SKM-1 treated with dmso at 0.1 percent for 144 hours (cell line): ENCODE results near the gene KIF26B.

ENCODE experiments used
- DNase-seq: peaks from one replicate; lab custom pipeline; 2025; ENCODE audit not compliant: unreplicated experiment; lab: John Stamatoyannopoulos, UW

Gene KIF26B

GRCh38 chr1:245448975-245449431 is 294.2 kb downstream of the KIF26B start:
- no peak for DNase-seq

GRCh38 chr1:245453541-245453940 is 298.8 kb downstream of the KIF26B start:
- DNase-seq = no peak

DNA sequence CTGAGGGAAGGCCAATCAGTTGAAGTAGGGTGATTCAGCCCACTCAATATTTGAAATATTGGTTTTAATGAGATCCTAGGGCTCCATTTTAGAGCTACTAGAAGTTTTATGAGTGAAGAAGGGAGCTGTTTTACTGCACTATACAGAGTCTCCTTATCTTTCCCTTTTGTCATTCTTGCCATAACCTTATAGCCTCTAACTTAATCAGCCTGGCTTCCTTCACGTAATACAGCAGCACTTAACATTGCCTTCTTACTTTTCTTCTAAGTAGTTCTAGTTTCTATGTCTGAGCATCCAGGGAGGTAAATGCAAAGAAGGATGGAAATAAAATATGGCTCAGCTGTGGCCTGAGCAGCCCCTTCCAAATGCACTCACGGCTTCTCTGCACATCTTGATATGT is 299.3 kb downstream of the KIF26B start:
- no peak for DNase-seq

- no peak for DNase-seq
Observed at GRCh38 chr1:245457562-245457961, 302.8 kb downstream of the KIF26B start.

GRCh38 chr1:245458234-245458633 is 303.4 kb downstream of the KIF26B start:
- no peak for DNase-seq

DNA sequence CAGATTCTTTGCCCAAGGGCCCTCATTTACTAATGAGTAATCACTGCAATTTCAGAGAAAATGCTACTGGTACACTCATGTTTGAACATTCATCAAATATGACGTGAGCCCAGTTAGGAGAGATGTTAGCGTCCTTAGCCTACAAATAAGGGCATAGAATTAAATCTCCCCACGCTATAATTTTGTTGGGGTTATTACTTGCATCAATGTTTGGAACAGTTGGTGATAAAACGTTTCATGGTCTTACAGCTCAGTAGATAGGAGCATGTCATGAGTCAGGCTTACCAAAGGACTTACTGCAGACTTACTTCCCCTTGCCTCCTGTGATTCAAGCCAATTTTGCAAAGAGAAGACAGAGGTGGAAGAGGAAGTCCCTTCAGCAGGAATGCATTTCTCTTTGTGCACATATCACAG is 304.0 kb downstream of the KIF26B start:
- peak; percentile 100 for DNase-seq

- no peak for DNase-seq
Observed at GRCh38 chr1:245459621-245460020, 304.8 kb downstream of the KIF26B start.

DNA sequence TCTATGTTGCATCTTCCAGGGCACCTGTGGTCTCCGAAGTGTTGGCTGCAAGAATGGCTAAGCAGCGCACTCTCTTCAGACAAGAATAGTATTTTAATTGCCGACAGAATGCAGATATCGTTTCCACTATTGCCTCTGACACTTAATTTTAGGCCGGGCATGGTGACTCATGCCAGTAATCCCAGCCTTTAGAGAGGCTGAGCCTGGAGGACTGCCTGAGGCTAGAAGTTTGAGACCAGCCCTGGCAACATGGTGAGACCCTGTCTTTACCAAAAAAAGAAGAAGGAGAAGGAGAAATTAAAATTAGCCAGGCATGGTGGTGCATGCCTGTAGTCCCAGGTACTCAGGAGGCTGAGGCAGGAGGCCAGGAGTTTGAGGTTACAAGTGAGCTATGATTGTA is 306.9 kb downstream of the KIF26B start:
- no peak for DNase-seq

- no peak for DNase-seq
Observed at GRCh38 chr1:245462161-245462560, 307.4 kb downstream of the KIF26B start.

DNA sequence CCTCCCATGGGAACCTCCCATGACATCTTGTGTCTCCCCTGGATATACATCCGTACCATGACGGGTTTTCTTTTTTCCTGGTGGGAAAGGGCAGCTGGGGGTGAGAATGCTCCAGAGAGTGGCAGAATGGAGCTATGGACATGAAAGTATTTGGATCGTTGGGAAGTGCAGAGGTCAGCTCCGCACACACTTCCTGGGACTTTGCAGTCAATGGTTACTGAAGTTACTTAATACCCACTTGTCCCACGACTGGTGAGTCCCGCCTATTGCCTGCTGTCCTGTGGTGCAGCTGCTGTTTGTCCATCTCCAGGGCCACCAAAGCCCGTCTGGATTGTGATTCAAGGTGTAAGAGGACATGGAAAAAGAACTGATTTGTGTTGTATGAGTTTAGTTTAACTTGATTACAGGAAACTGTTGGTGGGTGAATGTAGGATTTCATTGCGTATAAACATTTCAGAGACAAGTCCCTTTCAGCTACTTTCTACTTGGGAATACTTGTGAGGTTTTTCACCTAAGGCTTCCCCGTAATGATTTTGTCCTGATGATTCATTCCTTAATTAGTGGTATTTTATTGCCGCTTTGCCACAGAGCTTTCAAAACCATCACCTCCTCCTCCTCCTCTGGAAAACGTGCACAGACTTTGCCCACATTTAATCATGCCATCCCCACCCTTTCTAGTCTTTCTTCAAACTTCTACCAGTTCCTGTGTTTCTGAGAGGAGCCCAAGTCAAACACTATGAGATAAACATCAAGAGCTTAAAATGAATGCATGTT is 308.8 kb downstream of the KIF26B start:
- DNase-seq = no peak

- DNase-seq = no peak
Observed at GRCh38 chr1:245464290-245464689, 309.5 kb downstream of the KIF26B start.

DNA sequence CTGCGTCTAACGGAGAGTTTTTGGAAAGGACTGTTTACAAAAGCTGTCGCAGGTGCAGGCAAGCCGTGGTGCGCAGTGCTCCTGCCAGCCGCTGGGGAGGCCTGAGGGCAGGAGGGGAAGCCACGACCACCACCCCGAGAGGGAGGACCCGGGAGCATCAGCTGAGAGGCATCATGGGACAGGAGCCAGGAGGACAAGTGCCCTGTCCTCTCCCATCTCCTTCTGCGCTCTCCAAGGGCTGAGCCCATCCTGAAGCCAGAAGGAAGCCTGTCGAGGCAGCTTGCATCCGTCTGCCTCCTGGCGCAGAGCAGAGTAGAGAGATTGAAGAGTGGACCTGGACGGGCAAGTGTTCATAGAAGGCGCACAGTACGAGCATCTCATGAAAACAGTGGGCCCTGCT is 310.9 kb downstream of the KIF26B start:
- no peak for DNase-seq

- no peak for DNase-seq
Observed at GRCh38 chr1:245466261-245466660, 311.5 kb downstream of the KIF26B start.

DNA sequence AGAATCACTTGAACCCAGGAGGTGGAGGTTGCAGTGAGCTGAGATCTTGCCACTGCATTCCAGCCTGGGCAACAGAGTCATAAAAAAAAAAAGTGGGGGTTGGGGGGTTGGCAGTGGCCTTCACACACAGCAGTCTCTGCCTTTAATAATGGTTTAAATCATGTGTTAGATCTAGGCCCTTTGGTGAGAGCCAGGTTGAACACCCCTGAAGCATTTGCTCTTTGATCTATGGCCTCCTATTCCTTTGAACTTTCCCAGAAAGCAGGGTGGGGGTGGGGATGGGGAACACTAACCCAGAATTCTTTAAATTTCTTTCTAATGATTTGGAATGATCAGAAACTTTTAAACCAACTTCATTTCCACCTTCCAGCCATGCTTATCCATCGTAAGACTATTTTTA is 313.0 kb downstream of the KIF26B start:
- DNase-seq = no peak

GRCh38 chr1:245469006-245469405 is 314.2 kb downstream of the KIF26B start:
- DNase-seq = no peak

- no peak for DNase-seq
Observed at GRCh38 chr1:245469734-245470133, 314.9 kb downstream of the KIF26B start.

DNA sequence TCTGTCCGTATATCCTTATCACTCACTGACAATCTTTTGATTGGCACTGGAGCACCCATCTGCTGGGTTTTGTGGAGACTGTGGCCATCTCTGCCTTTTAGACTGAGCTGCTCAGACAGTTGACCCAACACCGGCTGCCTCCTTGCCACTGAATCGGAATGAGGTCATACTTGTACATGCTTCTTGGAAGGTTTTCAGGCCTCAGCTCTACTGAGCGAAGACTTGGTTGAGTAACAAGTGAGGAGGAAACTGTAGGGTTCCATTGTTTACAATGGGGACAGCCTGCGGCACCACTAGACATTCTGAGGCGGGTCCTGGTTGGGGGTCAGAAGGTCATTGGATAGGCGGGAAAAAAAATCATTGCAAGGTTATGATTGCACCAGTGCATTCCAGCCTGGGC is 320.3 kb downstream of the KIF26B start:
- DNase-seq = no peak

DNA sequence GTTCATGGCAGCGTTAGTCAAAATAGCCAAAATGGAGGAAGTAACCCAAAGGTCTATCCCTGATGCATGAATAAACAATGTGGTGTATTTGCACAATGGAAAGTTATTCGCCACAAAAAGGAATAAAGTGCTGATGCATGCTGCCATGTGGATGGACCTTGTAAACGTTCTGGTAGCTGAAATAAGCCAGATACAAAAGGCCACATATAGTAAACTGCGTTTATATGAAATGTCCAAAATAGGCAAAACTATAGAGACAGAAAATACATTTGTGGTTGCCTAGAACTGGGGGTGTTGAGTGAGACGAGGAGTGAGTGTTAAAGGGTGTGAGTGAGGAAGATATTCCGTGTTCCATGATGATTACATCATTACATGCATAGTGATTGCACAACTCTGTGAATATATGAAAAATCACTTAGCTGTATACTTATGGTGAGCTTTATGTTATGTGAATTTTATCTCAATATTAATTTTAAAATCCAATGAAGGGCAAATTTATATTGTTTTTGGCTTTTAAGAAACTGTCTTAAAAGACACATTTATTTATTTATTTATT is 321.3 kb downstream of the KIF26B start:
- DNase-seq = no peak

DNA sequence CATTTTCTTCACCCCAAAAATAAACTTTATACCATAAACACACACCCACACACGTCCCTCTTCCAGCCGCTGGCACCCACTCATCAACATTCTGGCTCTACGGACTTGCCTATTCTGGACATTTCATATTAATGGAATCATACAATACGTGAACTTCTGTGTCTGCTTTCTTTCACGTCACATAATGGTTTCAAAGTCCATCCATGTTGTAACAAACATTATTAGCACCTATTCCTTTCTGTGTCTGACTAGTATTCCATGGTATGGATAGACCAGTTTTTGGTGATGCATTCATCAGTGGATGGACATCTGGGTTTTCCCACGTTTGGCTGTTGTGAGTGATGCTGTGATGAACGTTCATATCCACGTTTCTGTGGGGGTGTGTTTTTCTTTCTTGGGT is 323.2 kb downstream of the KIF26B start:
- DNase-seq = no peak

DNA sequence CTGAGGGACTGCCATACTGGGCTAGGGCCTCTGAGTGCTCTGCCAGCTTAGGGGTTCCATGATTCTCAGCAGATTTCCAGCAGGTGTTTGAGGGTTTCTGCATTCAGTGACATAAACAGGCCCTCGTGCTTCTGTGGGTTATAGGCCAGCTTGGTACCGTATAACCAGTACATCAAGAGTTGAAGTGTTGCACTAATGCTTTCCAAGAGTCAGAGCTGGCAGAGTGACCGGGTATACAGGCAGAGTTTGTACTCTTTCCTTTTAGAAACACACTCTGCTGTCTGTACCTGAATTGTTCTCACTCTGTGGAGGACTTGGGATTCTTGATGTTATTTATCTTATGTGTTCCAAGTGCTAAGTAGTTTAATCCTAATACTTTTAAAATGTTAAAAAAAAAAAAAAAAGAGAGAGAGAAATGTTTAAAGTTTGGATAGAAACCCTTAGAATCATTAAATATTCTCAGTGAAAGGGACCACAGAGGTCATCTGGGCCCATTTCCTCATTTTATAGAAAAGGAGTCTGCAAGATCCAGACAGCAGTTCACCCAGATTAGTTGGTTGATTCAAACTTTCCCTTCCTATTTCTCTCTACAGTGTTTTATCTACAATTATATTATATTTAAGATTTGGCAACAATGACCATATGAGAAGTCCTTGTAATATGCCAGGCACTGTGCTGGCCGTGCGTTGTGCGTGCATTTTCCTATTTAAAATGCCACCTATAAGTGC is 325.8 kb downstream of the KIF26B start:
- no peak for DNase-seq

DNA sequence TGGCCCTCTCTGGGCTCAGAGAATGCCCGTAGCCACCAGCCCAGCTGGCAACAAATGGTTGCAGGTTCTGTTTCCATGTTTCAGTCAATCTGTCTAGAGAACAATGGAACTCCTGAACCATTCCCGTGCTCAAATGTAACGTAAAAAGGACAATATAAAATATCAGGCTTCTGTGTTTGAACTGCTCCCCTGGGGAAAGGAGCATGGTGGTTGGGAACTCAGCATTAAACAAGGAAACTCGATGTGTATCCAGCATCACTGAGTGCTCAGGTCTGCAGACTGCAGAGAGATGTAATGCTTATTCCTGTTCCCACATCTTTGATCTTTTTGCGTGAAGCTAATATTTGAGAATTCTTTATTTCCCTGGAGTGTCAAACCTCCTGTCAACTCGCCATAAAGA is 326.5 kb downstream of the KIF26B start:
- no peak for DNase-seq

GRCh38 chr1:245483247-245483646 is 328.5 kb downstream of the KIF26B start:
- DNase-seq = no peak
